ENCODE results near the gene IL1F10. TPM values are rescaled to one million over a fixed set of nuclear protein-coding genes. Genes with fewer than 3 reads are reported as not detected.

IL1F10 gene
- polyA plus RNA-seq, 1 donor (not counting 4 experiments of a cell fraction or from before 2014, with no cell fraction given), result 0.37 TPM

DNA sequence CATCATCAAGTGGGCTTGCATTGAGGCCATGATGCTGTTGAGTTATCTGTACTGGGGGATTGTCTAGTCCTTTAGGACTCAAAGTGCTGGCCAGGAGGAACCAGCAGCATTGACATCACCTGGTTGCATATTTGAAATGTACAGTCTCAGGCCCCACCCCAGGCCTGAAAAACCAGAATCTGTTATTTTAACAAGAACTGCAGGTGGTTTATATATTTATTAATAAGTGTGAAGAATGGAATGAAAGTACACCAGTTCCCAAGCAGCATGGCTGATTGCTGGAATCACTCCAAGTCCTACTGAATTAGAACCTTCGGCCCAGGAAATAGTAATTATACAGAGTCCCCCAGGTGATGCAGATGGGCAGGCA lies 2.8 kb downstream of the IL1F10 start:
- H3K36me3 ChIP-seq (ENCODE audit: control insufficient read depth in 2 of 2, extremely low read depth in 1 of 2, insufficient read depth in 2 of 2, low read length in 2 of 2), result no peaks in the 10 kb centered on the region
- no peak overlapping the region for H3K9ac ChIP-seq (ENCODE audit: control insufficient read depth, extremely low read depth, insufficient read depth, low read length)
- H3K79me2 ChIP-seq (ENCODE audit: control insufficient read depth, insufficient read depth, low read length), result no peaks in the 10 kb centered on the region
- H4K20me1 ChIP-seq (ENCODE audit: control insufficient read depth, extremely low read depth, insufficient read depth, low read length), result no peaks in the 10 kb centered on the region
- H2AFZ ChIP-seq (ENCODE audit: control insufficient read depth, low read length), result no peak overlapping the region
- no peak overlapping the region for H3K4me3 ChIP-seq (ENCODE audit: control insufficient read depth in 2 of 3, extremely low read depth in 1 of 3, insufficient read depth in 2 of 3, low read depth in 1 of 3, low read length in 3 of 3)
- no peaks in the 10 kb centered on the region for H3K27me3 ChIP-seq (ENCODE audit: control insufficient read depth, extremely low read depth, insufficient read depth, low read length)
- TF ChIP-seq EZH2 (IDR thresholded peaks at IDR 0.05; ENCODE audit: low read length), result no peak
- TF ChIP-seq, protein P1, sequence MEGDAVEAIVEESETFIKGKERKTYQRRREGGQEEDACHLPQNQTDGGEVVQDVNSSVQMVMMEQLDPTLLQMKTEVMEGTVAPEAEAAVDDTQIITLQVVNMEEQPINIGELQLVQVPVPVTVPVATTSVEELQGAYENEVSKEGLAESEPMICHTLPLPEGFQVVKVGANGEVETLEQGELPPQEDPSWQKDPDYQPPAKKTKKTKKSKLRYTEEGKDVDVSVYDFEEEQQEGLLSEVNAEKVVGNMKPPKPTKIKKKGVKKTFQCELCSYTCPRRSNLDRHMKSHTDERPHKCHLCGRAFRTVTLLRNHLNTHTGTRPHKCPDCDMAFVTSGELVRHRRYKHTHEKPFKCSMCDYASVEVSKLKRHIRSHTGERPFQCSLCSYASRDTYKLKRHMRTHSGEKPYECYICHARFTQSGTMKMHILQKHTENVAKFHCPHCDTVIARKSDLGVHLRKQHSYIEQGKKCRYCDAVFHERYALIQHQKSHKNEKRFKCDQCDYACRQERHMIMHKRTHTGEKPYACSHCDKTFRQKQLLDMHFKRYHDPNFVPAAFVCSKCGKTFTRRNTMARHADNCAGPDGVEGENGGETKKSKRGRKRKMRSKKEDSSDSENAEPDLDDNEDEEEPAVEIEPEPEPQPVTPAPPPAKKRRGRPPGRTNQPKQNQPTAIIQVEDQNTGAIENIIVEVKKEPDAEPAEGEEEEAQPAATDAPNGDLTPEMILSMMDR (optimal IDR thresholded peaks at IDR 0.05 in 1 of 3, IDR thresholded peaks at IDR 0.05 in 1 of 3, conservative IDR thresholded peaks at IDR 0.05 in 1 of 3; ENCODE audit: extremely low read depth in 1 of 3, insufficient read depth in 2 of 3, low read length in 3 of 3), result no peak
- peaks cover 66% of the 10 kb centered on the region for H3K4me1 ChIP-seq (ENCODE audit: control insufficient read depth, extremely low read depth, insufficient read depth, low read length)
- no peaks in the 10 kb centered on the region for H3K9me1 ChIP-seq (ENCODE audit: control insufficient read depth, extremely low read depth, insufficient read depth, low read length)
- dilution Hi-C loops (cut with MboI; ENCODE audit: extremely low pct_ligation_motif_present, low sequenced_read_pairs), result no loop called here
- FAIRE-seq (no peak), DNase-seq (ENCODE audit: low read depth, low spot score) (no peak)
- H3K4me2 ChIP-seq (ENCODE audit: control insufficient read depth, extremely low read depth, insufficient read depth, low read depth, low read length), result peak overlapping the region; percentile 6
- no peaks in the 10 kb centered on the region for H3K9me3 ChIP-seq (ENCODE audit: control insufficient read depth, low read depth, low read length)
- H3K27ac ChIP-seq (ENCODE audit: control insufficient read depth, insufficient read depth, low read length), result peak overlapping the region; percentile 58

DNA sequence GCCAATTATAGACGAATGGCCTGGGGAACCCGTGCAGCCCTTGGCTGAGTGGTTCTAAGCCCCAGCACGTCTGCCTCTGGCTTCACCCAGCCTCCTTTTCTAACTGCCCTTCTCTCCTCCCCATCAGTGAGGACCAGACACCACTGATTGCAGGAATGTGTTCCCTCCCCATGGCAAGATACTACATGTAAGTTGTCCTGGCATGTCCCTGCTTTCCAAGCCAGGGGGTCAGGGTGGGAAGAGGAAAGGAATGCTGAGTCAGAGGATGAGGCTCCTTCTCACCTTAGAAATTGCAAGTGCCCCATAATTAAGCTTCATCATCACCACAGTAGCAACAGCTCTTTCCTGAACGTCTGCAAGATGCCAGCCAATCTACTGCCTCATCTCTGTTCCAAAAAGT lies 4.8 kb downstream of the IL1F10 start:
- Histone ChIP-seq H3K9ac (ENCODE audit: control insufficient read depth, extremely low read depth, insufficient read depth, low read length) (no peak overlapping the region), H3K27me3 (ENCODE audit: control insufficient read depth, extremely low read depth, insufficient read depth, low read length) (no peaks in the 10 kb centered on the region), H3K4me3 (ENCODE audit: control insufficient read depth in 2 of 3, extremely low read depth in 1 of 3, insufficient read depth in 2 of 3, low read depth in 1 of 3, low read length in 3 of 3) (no peak overlapping the region), H3K4me1 (ENCODE audit: control insufficient read depth, extremely low read depth, insufficient read depth, low read length) (peaks cover 78% of the 10 kb centered on the region), H3K36me3 (ENCODE audit: control insufficient read depth in 2 of 2, extremely low read depth in 1 of 2, insufficient read depth in 2 of 2, low read length in 2 of 2) (no peaks in the 10 kb centered on the region), H3K27ac (ENCODE audit: control insufficient read depth, insufficient read depth, low read length) (peak overlapping the region; percentile 68), H3K4me2 (ENCODE audit: control insufficient read depth, extremely low read depth, insufficient read depth, low read depth, low read length) (peak overlapping the region; percentile 45), H3K9me1 (ENCODE audit: control insufficient read depth, extremely low read depth, insufficient read depth, low read length) (no peaks in the 10 kb centered on the region), H3K9me3 (ENCODE audit: control insufficient read depth, low read depth, low read length) (no peaks in the 10 kb centered on the region), H3K79me2 (ENCODE audit: control insufficient read depth, insufficient read depth, low read length) (no peaks in the 10 kb centered on the region), H2AFZ (ENCODE audit: control insufficient read depth, low read length) (no peak overlapping the region), H4K20me1 (ENCODE audit: control insufficient read depth, extremely low read depth, insufficient read depth, low read length) (no peaks in the 10 kb centered on the region)
- DNase-seq (ENCODE audit: low read depth, low spot score) (peak; percentile 99), FAIRE-seq (peak; percentile 100)
- dilution Hi-C loops (cut with MboI; ENCODE audit: extremely low pct_ligation_motif_present, low sequenced_read_pairs), result no loop called here
- TF ChIP-seq, protein P1 (optimal IDR thresholded peaks at IDR 0.05 in 1 of 3, IDR thresholded peaks at IDR 0.05 in 1 of 3, conservative IDR thresholded peaks at IDR 0.05 in 1 of 3; ENCODE audit: extremely low read depth in 1 of 3, insufficient read depth in 2 of 3, low read length in 3 of 3), result no peak
- TF ChIP-seq EZH2 (IDR thresholded peaks at IDR 0.05; ENCODE audit: low read length), result no peak

Measured in keratinocyte (primary cell).